ENCODE results near the gene DBET. TPM values are rescaled to one million over a fixed set of nuclear protein-coding genes. Genes with fewer than 3 reads are reported as not detected.
A peak's percentile ranks its signal among the peaks of the same experiment; 100 is the strongest.
"Not testable (repeated sequence)": the region's sequence is repeated elsewhere in the genome, so short reads cannot be mapped to it uniquely, and the experiment has no call there.

The DBET gene
- total RNA-seq, 1 donor from 2014 or later: not detected

- TF ChIP-seq CTCF (IDR thresholded peaks at IDR 0.05): peak; percentile 11
- ATAC-seq; DNase-seq; H3K9me3 ChIP-seq; intact Hi-C loops (cut with DNase I); H3K4me1 ChIP-seq; H3K4me3 ChIP-seq; H3K27ac ChIP-seq; H3K36me3 ChIP-seq: not testable (repeated sequence)
- H3K27me3 ChIP-seq (ENCODE audit: low read depth): peaks cover 13% of the 10 kb centered on the region
These were observed 26.5 kb upstream of the DBET start for GRCh38 chr4:190037704-190038388.

- H3K27me3 ChIP-seq (ENCODE audit: low read depth); H3K4me3 ChIP-seq; intact Hi-C loops (cut with DNase I); H3K4me1 ChIP-seq; DNase-seq; H3K9me3 ChIP-seq; ATAC-seq; H3K27ac ChIP-seq; H3K36me3 ChIP-seq: not testable (repeated sequence)
These were observed 23.4 kb upstream of the DBET start for GRCh38 chr4:190040873-190041272.

DNA sequence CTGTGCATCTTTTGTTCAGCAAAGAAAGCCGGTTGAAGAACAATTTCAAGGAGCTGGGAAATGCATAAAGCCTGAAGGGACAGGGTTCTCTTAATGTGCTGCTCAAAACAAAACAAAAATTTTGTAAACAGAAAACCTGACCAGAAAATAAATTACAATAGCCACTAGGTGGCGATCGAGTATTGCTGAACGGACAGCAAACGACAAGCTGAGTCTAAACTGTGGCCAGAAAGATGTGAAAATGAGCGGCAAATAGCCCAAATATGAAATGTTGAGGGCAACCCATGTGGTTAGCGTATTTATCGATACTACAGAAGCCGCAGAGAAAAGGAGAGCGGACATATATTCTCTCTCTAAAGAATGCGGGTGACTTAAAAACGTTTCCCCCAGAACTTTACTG, 16.7 kb upstream of the DBET start:
- H3K27me3 ChIP-seq (ENCODE audit: low read depth); H3K36me3 ChIP-seq; DNase-seq; H3K27ac ChIP-seq; H3K4me1 ChIP-seq; H3K9me3 ChIP-seq; H3K4me3 ChIP-seq; ATAC-seq; intact Hi-C loops (cut with DNase I): not testable (repeated sequence)

DNA sequence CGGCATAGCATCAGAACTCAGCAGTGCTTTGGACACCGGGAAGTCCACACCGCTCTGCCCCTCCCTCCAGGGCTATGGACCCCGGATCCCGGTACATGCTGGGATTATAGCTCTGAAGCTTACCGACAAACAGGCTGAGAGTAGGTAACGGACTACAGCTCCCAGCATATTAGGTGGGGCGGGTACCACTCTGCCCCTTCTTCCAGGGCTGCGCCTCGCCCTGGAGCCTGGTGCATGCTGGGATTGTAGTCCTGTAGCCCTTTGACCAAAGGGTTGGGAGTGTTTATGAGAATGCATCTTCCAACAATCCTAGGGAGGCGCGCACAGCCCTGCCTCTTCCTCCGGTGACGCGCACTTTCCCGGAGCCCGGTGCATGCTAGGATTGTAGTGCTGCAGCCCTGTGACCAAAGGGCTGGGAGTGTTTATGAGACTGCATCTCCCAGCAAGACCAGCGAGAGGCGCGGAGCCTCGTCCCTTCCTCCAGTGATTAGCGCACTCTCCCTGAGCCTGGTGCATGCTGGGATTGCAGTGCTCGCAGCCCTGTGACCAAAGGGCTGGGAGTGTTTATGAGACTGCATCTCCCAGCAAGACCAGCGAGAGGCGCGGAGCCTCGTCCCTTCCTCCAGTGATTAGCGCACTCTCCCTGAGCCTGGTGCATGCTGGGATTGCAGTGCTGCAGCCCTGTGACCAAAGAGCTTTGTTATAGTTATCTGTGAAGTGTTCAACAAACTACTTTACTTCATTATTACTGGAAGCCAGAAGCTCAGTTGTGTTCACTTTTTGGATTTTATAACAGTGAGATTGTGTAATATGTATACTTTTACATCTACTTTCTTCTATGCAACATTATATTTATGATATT, 14.7 kb upstream of the DBET start:
- H3K4me3 ChIP-seq; H3K27me3 ChIP-seq (ENCODE audit: low read depth); H3K4me1 ChIP-seq; H3K9me3 ChIP-seq; intact Hi-C loops (cut with DNase I); H3K27ac ChIP-seq; DNase-seq; ATAC-seq; H3K36me3 ChIP-seq: not testable (repeated sequence)

GRCh38 chr4:190058997-190059396, 5.3 kb upstream of the DBET start:
- H3K4me1 ChIP-seq; intact Hi-C loops (cut with DNase I); H3K36me3 ChIP-seq; H3K27ac ChIP-seq; H3K4me3 ChIP-seq; DNase-seq; ATAC-seq; H3K27me3 ChIP-seq (ENCODE audit: low read depth); H3K9me3 ChIP-seq: not testable (repeated sequence)

DNA sequence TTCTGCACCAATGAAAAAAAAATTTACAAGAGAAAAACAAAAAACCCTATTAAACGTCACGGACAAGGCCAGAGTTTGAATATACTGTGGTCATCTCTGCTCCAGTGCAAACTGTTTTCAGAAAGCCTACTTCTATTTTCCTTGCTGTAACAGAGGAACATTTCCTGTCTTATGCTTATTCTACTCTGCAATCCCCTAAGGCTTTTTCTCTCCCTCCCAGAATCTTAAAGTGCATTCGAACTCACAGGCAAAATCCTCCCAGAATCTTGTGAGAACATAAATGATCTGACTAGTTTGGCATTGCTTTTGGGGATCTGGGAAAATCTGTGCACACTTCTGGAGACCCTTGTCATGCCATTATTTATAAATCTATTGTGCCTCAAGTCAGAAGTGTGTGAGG, 503 bp downstream of the DBET start:
- H3K27me3 ChIP-seq (ENCODE audit: low read depth); H3K4me3 ChIP-seq; intact Hi-C loops (cut with DNase I); H3K4me1 ChIP-seq; H3K27ac ChIP-seq; H3K36me3 ChIP-seq; H3K9me3 ChIP-seq; ATAC-seq; DNase-seq: not testable (repeated sequence)

DNA sequence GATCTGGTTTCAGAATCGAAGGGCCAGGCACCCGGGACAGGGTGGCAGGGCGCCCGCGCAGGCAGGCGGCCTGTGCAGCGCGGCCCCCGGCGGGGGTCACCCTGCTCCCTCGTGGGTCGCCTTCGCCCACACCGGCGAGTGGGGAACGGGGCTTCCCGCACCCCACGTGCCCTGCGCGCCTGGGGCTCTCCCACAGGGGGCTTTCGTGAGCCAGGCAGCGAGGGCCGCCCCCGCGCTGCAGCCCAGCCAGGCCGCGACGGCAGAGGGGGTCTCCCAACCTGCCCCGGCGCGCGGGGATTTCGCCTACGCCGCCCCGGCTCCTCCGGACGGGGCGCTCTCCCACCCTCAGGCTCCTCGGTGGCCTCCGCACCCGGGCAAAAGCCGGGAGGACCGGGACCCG, 4.0 kb downstream of the DBET start:
- intact Hi-C loops (cut with DNase I); DNase-seq: not testable (repeated sequence)

DNA sequence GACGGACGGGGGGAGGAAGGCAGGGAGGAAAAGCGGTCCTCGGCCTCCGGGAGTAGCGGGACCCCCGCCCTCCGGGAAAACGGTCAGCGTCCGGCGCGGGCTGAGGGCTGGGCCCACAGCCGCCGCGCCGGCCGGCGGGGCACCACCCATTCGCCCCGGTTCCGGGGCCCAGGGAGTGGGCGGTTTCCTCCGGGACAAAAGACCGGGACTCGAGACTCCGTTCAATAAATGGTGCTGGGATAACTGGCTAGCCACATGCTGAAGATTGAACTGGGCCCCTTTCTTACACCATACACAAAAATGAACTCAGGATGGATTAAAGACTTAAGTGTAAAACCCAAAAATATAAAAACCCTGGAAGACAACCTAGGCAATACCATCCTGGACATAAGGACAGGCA, 28.8 kb downstream of the DBET start:
- H3K4me3 ChIP-seq; H3K27me3 ChIP-seq (ENCODE audit: low read depth); H3K36me3 ChIP-seq; ATAC-seq; DNase-seq; H3K4me1 ChIP-seq; intact Hi-C loops (cut with DNase I); H3K27ac ChIP-seq; H3K9me3 ChIP-seq: not testable (repeated sequence)

More for the DNA sequence above, 4.0 kb downstream of the DBET start:
- H3K36me3 ChIP-seq; H3K4me3 ChIP-seq; H3K4me1 ChIP-seq; H3K9me3 ChIP-seq; H3K27me3 ChIP-seq (ENCODE audit: low read depth); H3K27ac ChIP-seq; ATAC-seq: not testable (repeated sequence)

DNA sequence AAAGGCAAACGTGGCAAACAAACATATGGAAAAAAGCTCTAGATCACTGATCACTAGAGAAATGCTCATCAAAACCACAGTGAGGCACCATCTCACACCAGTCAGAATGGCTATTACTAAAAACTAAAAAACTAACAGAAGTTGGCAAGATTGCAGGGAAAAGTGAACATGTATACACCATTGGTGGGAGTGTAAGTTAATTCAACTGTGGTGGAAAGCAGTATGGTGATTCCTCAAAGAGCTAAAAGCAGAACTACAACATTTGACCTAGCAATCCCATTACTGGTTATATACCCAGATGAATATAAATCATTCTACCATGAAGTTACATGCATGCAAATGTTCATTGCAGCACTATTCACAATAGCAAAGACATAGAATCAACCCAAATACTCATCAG, 29.7 kb downstream of the DBET start:
- H3K27ac ChIP-seq; H3K27me3 ChIP-seq (ENCODE audit: low read depth); intact Hi-C loops (cut with DNase I); ATAC-seq; H3K9me3 ChIP-seq; H3K4me3 ChIP-seq; H3K36me3 ChIP-seq; H3K4me1 ChIP-seq; DNase-seq: not testable (repeated sequence)

- H3K36me3 ChIP-seq; H3K4me1 ChIP-seq; H3K27me3 ChIP-seq (ENCODE audit: low read depth); ATAC-seq; H3K27ac ChIP-seq; intact Hi-C loops (cut with DNase I); DNase-seq; H3K4me3 ChIP-seq; H3K9me3 ChIP-seq: not testable (repeated sequence)
These were observed 31.0 kb downstream of the DBET start for GRCh38 chr4:190095335-190095734.

GRCh38 chr4:190099605-190100004, 35.3 kb downstream of the DBET start:
- H3K27ac ChIP-seq; H3K4me1 ChIP-seq; H3K27me3 ChIP-seq (ENCODE audit: low read depth); ATAC-seq; H3K9me3 ChIP-seq; H3K4me3 ChIP-seq; DNase-seq; intact Hi-C loops (cut with DNase I); H3K36me3 ChIP-seq: not testable (repeated sequence)

GRCh38 chr4:190101525-190101924, 37.2 kb downstream of the DBET start:
- ATAC-seq, H3K4me3 ChIP-seq: not testable (repeated sequence)

GRCh38 chr4:190106191-190106590, 41.9 kb downstream of the DBET start:
- H3K9me3 ChIP-seq; H3K36me3 ChIP-seq; H3K4me3 ChIP-seq; DNase-seq; intact Hi-C loops (cut with DNase I); H3K27me3 ChIP-seq (ENCODE audit: low read depth); H3K4me1 ChIP-seq; ATAC-seq; H3K27ac ChIP-seq: not testable (repeated sequence)

More at GRCh38 chr4:190101525-190101924, 37.2 kb downstream of the DBET start:
- intact Hi-C loops (cut with DNase I); H3K36me3 ChIP-seq; H3K27me3 ChIP-seq (ENCODE audit: low read depth); H3K27ac ChIP-seq; H3K9me3 ChIP-seq; H3K4me1 ChIP-seq; DNase-seq: not testable (repeated sequence)

All from lower lobe of right lung (tissue), 2 donors.